Mesodermal cell (in vitro differentiated cells): ENCODE measurements around the gene PASK.
A peak's percentile ranks its signal among the peaks of the same experiment; 100 is the strongest.
"Not testable (repeated sequence)": the region's sequence is repeated elsewhere in the genome, so short reads cannot be mapped to it uniquely, and the experiment has no call there.

Source experiments
- H3K27ac ChIP-seq: 2 replicates; pipeline ENCODE4 v1.7.0; 2013; ENCODE audit warnings: mild to moderate bottlenecking, low read depth, low read length, moderate library complexity; ENCODE audit not compliant: severe bottlenecking
- H3K36me3 ChIP-seq: 2 replicates; pipeline ENCODE4 v1.7.1; 2013; ENCODE audit warnings: mild to moderate bottlenecking, low read length, moderate library complexity; ENCODE audit not compliant: control insufficient read depth, insufficient read depth
- H3K4me1 ChIP-seq: one replicate; pipeline ENCODE4 v1.7.1; 2013; ENCODE audit warnings: mild to moderate bottlenecking, low read length; ENCODE audit not compliant: insufficient read depth, control insufficient read depth, poor library complexity, severe bottlenecking
- H3K4me3 ChIP-seq: 2 replicates; pipeline ENCODE4 v1.7.0; 2013; ENCODE audit warnings: low read length, control low read depth, mild to moderate bottlenecking; ENCODE audit not compliant: insufficient read depth, poor library complexity, severe bottlenecking; ENCODE audit errors: extremely low read depth
- H3K9me3 ChIP-seq: 2 replicates; pipeline ENCODE4 v1.7.1; 2013; ENCODE audit warnings: mild to moderate bottlenecking, low read length, moderate library complexity; ENCODE audit not compliant: control insufficient read depth
- WGBS, 2 experiments: methylation state at CpG; one replicate each; pipeline ENCODE4 v1.1.5; 2013; ENCODE audit warnings: missing lambda C conversion rate in 2 of 2; ENCODE audit not compliant: insufficient coverage in 2 of 2; 5-methylcytosine and 5-hydroxymethylcytosine counted together

The PASK gene

GRCh38 chr2:241104611-241105010 lies 44.7 kb downstream of the PASK start:
- H3K4me1 ChIP-seq, H3K27ac ChIP-seq, H3K4me3 ChIP-seq, H3K9me3 ChIP-seq: not testable (repeated sequence)
- peaks cover 17% of the 10 kb centered on the region for H3K36me3 ChIP-seq
- WGBS, 2 experiments: 91 to 97% methylated on average over 8 to 9 of the region's 10 CpGs

GRCh38 chr2:241103176-241103595 lies 46.1 kb downstream of the PASK start:
- H3K27ac ChIP-seq: no peak overlapping the region
- H3K36me3 ChIP-seq: peaks cover 31% of the 10 kb centered on the region

GRCh38 chr2:241102239-241102803 lies 47.0 kb downstream of the PASK start, which contains the start of gene MTERF4:
MTERF4 (minus strand) TSS chr2:241102287; CDS start chr2:241102273, 14 bp downstream.
- Histone ChIP-seq H3K4me1 (no peaks in the 10 kb centered on the region), H3K9me3 (no peaks in the 10 kb centered on the region), H3K36me3 (peaks cover 31% of the 10 kb centered on the region), H3K27ac (peak within 1 kb of the TSS; percentile 29), H3K4me3 (peak within 1 kb of the TSS; percentile 91)
- WGBS, 2 experiments: 0 to 1% methylated on average over 42 to 45 of the region's 56 CpGs

More at GRCh38 chr2:241103176-241103595, 46.1 kb downstream of the PASK start:
- 59 to 77% methylated on average over 5 of the region's 5 CpGs for WGBS, 2 experiments
- no peaks in the 10 kb centered on the region for H3K9me3 ChIP-seq
- no peaks in the 10 kb centered on the region for H3K4me1 ChIP-seq
- H3K4me3 ChIP-seq: peak overlapping the region; percentile 91

GRCh38 chr2:241099246-241099645 lies 50.0 kb downstream of the PASK start:
- 92 to 100% methylated on average over 5 of the region's 5 CpGs for WGBS, 2 experiments

GRCh38 chr2:241096979-241097378 lies 52.3 kb downstream of the PASK start:
- no peak overlapping the region for H3K4me3 ChIP-seq
- H3K27ac ChIP-seq: no peak overlapping the region
- no peaks in the 10 kb centered on the region for H3K9me3 ChIP-seq
- no peaks in the 10 kb centered on the region for H3K4me1 ChIP-seq
- WGBS, 2 experiments: 94% methylated on average over 7 to 8 of the region's 8 CpGs
- peaks cover 80% of the 10 kb centered on the region for H3K36me3 ChIP-seq

More at GRCh38 chr2:241099246-241099645, 50.0 kb downstream of the PASK start:
- no peaks in the 10 kb centered on the region for H3K9me3 ChIP-seq
- H3K4me3 ChIP-seq: no peak overlapping the region
- H3K27ac ChIP-seq: no peak overlapping the region
- no peaks in the 10 kb centered on the region for H3K4me1 ChIP-seq
- H3K36me3 ChIP-seq: peaks cover 61% of the 10 kb centered on the region

GRCh38 chr2:241095594-241096290 lies 53.5 kb downstream of the PASK start:
- WGBS, 2 experiments: 94 to 95% methylated on average over 10 to 12 of the region's 14 CpGs

GRCh38 chr2:241094924-241095420 lies 54.3 kb downstream of the PASK start:
- Histone ChIP-seq H3K4me3 (no peak overlapping the region), H3K36me3 (peaks cover 86% of the 10 kb centered on the region), H3K9me3 (no peaks in the 10 kb centered on the region), H3K27ac (no peak overlapping the region), H3K4me1 (no peaks in the 10 kb centered on the region)
- 90 to 100% methylated on average over 4 of the region's 6 CpGs for WGBS, 2 experiments

More at GRCh38 chr2:241095594-241096290, 53.5 kb downstream of the PASK start:
- Histone ChIP-seq H3K27ac (no peak overlapping the region), H3K9me3 (no peaks in the 10 kb centered on the region), H3K36me3 (peaks cover 89% of the 10 kb centered on the region), H3K4me1 (no peaks in the 10 kb centered on the region), H3K4me3 (no peak overlapping the region)

GRCh38 chr2:241094172-241094571 lies 55.1 kb downstream of the PASK start:
- Histone ChIP-seq H3K27ac (no peak overlapping the region), H3K9me3 (no peaks in the 10 kb centered on the region), H3K36me3 (peaks cover 86% of the 10 kb centered on the region), H3K4me3 (no peak overlapping the region), H3K4me1 (no peaks in the 10 kb centered on the region)
- 76 to 79% methylated on average over 6 of the region's 7 CpGs for WGBS, 2 experiments

GRCh38 chr2:241093133-241093781 lies 56.0 kb downstream of the PASK start:
- H3K4me3 ChIP-seq, H3K9me3 ChIP-seq, H3K4me1 ChIP-seq, H3K27ac ChIP-seq: not testable (repeated sequence)
- WGBS, 2 experiments: 93 to 97% methylated on average over 8 of the region's 10 CpGs
- H3K36me3 ChIP-seq: peaks cover 86% of the 10 kb centered on the region

- no peak overlapping the region for H3K27ac ChIP-seq
- no peak overlapping the region for H3K4me3 ChIP-seq
- no peaks in the 10 kb centered on the region for H3K9me3 ChIP-seq
- no peaks in the 10 kb centered on the region for H3K4me1 ChIP-seq
- peaks cover 89% of the 10 kb centered on the region for H3K36me3 ChIP-seq
- 96% methylated on average over 4 of the region's 8 CpGs; no CpG with 5 or more reads in 1 of the 2 experiments for WGBS, 2 experiments
Measured at GRCh38 chr2:241092677-241093076, 56.6 kb downstream of the PASK start.
